ENCODE data around the gene PCP4.

DNA sequence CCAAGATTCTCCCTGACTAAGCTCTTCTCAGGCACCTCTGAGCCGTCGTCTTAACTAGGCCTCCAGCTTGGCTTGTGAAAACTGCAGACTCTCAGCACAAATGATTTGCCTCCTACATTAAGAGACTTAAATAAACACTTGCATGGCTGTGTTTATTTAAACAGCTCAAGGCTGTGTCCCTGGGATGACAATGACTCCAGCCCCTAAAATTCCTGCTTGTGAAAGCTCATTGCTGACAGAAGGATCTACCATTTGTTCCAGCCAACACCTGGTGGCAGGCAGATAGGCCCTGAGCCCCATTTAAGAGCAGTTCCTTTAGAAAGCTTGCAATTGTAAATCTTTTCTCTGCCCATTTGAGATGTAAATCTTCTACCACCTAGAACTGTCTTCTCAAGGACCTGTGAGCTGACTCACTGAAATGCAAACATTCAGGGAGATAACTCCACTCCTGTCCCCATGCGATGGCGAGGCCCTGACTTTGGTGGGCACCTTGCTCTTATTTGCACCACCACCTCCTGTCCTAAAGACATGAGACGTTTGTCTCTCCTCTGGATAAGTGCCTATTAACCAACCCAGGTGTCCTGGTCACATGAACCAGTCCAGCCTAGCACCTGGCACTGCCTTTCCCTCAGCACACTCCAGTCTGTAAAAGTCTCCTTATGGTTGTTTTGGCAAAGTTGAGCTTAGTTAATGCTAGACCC, 15.1 kb upstream of the PCP4 start:
- TF ChIP-seq, protein P1, sequence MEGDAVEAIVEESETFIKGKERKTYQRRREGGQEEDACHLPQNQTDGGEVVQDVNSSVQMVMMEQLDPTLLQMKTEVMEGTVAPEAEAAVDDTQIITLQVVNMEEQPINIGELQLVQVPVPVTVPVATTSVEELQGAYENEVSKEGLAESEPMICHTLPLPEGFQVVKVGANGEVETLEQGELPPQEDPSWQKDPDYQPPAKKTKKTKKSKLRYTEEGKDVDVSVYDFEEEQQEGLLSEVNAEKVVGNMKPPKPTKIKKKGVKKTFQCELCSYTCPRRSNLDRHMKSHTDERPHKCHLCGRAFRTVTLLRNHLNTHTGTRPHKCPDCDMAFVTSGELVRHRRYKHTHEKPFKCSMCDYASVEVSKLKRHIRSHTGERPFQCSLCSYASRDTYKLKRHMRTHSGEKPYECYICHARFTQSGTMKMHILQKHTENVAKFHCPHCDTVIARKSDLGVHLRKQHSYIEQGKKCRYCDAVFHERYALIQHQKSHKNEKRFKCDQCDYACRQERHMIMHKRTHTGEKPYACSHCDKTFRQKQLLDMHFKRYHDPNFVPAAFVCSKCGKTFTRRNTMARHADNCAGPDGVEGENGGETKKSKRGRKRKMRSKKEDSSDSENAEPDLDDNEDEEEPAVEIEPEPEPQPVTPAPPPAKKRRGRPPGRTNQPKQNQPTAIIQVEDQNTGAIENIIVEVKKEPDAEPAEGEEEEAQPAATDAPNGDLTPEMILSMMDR (IDR thresholded peaks at IDR 0.05): no peak
- TF ChIP-seq POLR2A (IDR thresholded peaks at IDR 0.05): no peak
- TF ChIP-seq POLR2AphosphoS5 (IDR thresholded peaks at IDR 0.05): no peak
- no peak for TF ChIP-seq EP300 (IDR thresholded peaks at IDR 0.05)
